ENCODE data around the gene SOX12.

- TF ChIP-seq CTCF (IDR thresholded peaks at IDR 0.05) (no peak), POLR2A (IDR thresholded peaks at IDR 0.05) (no peak)
Observed at GRCh38 chr20:324177-325044, 941 bp upstream of the SOX12 start.

Measured in lower leg skin (tissue), 3 donors.